GM21447 (cell line): ENCODE results near the gene KCNQ1OT1.

ENCODE experiments used
- ATAC-seq: cut with Tn5 transposase; IDR thresholded peaks from one replicate; pipeline ENCODE4 v1.9.1; 2021; ENCODE audit not compliant: unreplicated experiment

Gene KCNQ1OT1

GRCh38 chr11:2612884-2613571 is 86.8 kb downstream of the KCNQ1OT1 start:
- ATAC-seq, result no peak

- ATAC-seq, result no peak
These were observed 90.4 kb downstream of the KCNQ1OT1 start for GRCh38 chr11:2609345-2609744.

DNA sequence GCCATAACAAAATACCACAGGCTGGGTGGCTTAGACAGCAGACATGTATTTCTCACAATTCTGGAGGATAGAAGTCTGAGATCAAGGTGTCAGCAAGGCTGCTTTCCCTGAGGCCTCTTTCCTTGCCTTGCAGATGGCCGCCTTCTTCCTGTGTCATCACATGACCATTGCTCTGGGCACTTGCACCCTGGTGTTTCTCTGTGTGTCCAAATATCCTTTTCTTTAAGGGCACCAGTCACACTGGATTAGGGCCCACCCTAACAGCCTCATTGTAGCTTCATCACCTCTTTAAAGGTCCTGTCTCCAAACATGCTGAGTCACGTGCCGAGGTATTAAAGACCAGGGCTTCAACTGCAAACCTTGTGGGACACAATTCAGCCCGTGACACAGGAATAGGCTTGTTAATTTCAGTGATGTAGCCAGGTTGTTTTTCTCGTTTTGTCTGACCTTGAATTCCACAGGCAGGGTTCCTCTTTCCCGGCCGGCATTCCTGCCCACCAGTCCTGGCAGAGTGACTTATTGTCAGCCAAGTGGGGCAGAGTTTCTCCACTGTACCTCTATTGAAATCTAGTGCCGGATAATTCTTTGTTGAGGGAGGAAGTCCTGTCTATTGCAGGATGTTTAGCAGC is 100.1 kb downstream of the KCNQ1OT1 start:
- no peak for ATAC-seq

DNA sequence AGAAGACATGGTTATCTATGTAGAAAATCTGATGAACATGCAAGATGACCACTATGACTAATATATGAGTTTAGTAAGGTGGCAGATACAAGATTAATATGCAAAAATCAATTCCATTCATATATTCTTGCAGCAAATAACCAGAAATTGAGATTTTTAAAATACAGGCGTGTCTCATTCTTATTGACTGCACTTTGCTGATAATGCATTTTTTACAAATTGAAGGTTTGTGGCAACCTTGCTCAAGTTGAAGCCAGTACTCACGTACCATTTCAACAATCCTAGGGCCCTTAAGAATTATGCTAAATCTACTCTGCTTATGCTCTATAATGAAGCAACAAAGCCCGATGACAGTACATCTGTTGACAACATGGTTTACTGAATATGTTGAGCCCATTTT is 104.6 kb downstream of the KCNQ1OT1 start:
- ATAC-seq, result no peak

GRCh38 chr11:2594267-2594666 is 105.5 kb downstream of the KCNQ1OT1 start:
- ATAC-seq, result no peak

DNA sequence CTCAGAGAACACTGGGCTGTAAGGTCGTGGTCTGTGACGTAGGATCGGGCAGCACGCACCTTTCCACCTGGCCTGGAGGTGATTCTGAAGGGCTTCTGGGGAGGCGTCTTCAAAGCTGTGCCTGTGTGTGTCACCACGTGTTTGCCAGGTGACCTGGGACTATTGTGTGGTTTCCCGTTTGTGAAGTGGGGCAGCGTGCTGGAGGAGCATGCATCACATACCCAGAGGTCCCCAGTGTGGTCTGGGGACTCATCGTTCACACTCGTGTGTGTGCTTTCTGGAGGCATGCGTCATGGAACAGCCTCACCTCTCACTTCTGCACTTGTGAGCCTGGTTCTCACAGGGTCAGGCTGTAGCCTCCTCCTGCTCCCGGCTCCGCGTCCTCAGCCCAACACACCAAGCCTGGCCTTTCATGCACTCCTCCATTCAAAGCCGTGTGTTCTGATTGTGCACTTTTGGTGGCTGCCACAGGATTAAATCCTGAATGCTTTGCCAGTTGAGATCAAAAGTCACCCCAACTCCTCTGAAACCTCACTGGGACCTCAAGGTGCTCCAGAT is 106.3 kb downstream of the KCNQ1OT1 start:
- ATAC-seq, result no peak

DNA sequence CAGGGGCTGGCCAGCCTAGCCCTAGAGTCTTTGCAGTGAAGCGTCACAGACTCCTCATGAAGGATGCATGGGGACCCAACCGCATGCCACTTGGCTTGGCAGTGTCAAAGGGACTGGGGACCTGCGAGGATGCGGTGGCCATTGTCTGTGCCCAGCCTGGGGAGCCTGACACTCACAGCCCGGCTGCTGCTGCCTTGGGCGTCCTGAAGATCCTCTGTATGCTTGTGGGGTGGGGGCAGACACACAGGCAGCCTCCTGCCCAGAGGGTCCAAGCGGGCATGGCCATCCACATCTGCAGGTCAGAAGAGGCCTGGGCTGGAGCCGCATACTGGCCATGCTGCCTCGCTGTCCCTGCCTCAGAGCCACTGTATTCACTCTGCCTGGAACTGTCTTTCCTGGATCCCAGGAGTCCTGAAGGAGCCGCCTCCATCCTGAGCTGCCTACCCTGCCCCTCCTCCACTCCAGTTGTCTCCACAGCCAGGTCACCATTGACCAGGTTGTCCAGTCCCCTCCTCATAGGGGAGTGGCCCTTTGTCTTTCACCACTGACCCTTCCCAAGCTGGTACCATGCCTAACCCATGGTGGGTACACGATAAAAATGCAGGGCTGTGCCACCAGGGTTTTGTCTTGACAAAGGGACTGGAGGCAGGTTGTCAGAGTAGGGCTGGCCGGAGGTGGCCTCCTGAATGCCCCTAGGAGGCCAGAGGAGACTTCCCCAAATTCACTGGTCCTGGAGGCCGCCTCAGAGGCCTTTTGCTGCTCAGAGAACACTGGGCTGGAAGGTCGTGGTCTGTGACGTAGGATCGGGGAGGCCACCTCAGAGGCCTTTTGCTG is 107.0 kb downstream of the KCNQ1OT1 start:
- no peak for ATAC-seq

DNA sequence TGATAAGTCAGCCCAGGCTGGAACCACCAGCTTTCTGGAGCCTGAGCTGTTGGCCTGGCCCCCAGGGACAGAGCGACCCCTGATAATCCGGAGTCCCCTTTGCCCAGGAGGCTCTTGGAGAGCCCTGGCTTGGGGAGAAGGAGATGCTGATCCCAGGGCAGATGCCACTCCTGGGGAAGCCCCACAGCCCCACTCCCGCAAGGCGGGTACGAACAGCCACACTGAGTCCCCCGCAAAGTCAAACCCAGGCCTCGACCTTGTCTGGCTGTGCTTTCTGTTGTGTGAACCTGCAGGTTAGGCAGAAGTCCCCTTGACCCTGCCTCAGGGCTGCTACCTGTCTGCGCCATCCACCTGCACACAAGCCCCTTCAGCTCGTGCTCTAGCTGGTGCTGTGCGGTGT is 108.0 kb downstream of the KCNQ1OT1 start:
- no peak for ATAC-seq

- no peak for ATAC-seq
These were observed 108.6 kb downstream of the KCNQ1OT1 start for GRCh38 chr11:2590965-2591754.

DNA sequence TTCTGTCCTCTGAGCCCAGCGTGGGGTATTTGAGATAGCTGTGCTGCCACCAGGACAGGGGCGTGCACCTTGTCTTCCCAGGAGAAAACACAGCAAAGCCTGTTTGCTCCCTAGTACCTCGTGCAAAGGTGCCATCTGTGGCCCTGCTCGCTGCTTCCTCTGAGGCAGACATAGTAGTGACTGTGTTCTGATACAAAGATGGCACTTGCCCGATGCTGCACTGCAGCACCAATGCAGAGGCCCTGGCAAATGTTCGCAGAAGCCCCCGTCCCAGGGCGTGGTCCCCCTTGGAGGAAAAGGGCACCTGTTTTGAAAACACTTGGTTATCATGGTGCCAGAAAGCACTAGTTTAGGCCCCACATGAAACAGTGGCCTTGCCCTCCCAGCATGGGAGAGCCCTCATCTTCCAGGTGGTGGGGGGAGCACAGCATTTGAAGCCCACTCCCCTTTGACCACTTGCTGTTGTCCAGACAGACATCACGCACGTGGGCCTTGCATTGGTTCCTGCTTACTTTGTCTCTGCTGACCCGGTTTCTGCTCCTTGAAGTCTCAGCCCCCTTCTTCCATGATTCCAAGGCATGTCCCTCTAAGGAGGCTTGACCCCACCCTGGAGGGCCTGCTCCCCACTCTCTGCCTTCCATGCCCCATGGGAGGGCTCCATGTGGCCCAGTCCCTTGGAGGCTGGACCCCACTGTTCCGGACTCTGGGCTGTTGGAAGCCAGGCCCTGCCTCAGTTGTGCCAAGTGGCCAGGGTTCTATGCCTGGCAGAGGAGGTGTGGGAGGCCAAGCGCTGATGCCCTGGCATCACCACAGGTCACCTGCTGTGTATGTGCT is 109.4 kb downstream of the KCNQ1OT1 start:
- no peak for ATAC-seq

- no peak for ATAC-seq
These were observed 110.3 kb downstream of the KCNQ1OT1 start for GRCh38 chr11:2589538-2589934.

DNA sequence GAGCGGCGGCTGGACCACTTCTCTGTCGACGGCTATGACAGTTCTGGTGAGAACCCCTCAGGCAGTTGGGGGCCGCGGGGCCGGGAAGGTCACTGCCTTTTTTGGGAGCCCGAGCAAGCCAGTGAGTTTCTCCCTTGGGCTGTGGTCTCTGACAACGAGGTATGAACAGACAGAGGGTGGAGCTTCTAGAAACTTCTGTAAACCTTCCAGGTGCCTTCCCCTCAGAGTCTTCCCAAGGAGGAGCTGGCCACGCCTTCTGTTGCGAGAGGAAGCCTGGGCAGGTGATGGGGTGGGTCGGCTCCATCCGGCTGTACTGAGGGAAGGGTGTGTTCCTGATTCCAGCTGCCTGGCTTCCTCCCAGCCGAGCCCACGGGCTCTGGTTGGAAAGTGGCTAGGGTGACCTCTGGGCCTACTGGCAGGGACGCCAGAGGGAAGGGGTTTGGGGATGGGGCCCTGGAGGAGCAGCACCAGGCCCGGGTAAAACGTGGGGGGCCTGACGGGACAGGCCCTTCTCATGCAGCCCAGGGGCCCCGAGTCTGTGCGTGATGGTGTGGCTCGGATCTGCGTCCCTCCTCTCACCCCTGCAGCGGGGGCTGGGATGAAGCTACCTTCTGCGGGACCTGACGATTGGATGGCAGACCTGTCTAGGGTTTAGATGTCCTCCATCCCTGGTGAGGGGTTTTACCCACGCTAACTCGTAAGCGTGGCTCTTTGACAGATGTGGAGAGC is 110.8 kb downstream of the KCNQ1OT1 start:
- no peak for ATAC-seq

GRCh38 chr11:2587976-2588748 is 111.6 kb downstream of the KCNQ1OT1 start:
- ATAC-seq, result no peak

- no peak for ATAC-seq
These were observed 112.5 kb downstream of the KCNQ1OT1 start for GRCh38 chr11:2587132-2587930.

GRCh38 chr11:2586793-2587131 is 113.0 kb downstream of the KCNQ1OT1 start:
- no peak for ATAC-seq

- no peak for ATAC-seq
These were observed 113.6 kb downstream of the KCNQ1OT1 start for GRCh38 chr11:2586087-2586792.

GRCh38 chr11:2585566-2586086 is 114.2 kb downstream of the KCNQ1OT1 start:
- ATAC-seq, result no peak
